ENCODE measurements around the gene ACVR2B. TPM values are rescaled to one million over a fixed set of nuclear protein-coding genes. Genes with fewer than 3 reads are reported as not detected.

ACVR2B gene
- total RNA-seq, 1 donor from 2014 or later: 8.0 TPM

DNA sequence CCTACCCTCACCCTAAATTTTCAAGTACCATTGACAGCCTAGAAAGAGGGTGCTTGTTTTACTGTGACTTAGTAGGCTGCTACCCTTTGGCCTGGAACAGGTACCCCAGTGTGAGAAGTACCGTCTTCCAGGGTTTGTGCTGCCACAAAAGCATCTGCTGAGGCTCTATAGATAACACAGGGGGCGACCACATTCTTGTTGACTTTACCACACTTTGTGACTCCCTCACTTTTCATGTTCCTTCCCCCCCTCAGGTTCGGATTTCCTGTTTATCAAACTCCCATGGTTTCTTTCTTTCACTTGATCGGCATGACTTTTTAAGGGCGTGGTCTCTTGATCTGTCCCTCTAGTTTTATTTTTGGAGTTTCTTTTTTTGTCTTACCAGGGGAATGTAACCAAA, 66.0 kb downstream of the ACVR2B start:
- TF ChIP-seq, protein P1, sequence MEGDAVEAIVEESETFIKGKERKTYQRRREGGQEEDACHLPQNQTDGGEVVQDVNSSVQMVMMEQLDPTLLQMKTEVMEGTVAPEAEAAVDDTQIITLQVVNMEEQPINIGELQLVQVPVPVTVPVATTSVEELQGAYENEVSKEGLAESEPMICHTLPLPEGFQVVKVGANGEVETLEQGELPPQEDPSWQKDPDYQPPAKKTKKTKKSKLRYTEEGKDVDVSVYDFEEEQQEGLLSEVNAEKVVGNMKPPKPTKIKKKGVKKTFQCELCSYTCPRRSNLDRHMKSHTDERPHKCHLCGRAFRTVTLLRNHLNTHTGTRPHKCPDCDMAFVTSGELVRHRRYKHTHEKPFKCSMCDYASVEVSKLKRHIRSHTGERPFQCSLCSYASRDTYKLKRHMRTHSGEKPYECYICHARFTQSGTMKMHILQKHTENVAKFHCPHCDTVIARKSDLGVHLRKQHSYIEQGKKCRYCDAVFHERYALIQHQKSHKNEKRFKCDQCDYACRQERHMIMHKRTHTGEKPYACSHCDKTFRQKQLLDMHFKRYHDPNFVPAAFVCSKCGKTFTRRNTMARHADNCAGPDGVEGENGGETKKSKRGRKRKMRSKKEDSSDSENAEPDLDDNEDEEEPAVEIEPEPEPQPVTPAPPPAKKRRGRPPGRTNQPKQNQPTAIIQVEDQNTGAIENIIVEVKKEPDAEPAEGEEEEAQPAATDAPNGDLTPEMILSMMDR (conservative IDR thresholded peaks at IDR 0.05; ENCODE audit: low read depth, low read length): no peak
- DNase-seq (ENCODE audit: low read depth): no peak
- H3K4me3 ChIP-seq (ENCODE audit: low read depth, low read length): no peak overlapping the region

DNA sequence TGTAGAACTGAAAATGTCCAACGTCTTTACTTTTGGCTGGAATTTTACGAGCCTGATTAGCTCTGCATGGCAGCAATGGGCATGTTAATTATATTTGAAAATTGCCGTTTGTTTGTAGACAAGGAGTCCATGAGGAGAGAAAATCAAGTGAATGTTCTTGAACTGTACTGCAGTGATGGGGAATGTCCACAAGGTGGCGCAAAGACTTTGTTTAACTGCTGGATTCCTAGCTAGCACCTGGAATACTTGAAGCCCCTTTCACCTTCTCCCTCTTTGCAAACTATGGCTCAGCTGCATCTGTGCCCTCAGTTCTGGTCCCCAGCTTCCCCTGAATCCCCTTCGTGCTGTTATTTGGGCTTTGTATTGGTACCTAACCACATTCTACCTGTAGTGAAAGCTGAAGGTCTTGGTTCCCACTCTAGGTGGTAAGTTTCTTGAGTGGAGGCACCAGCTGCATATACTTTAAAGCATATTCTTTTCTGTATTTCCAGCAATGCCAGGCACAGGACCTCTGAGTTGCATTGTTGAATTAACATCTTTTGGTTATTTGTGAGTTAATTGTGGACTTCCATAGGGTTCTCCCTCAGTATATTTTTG, 67.8 kb downstream of the ACVR2B start:
- TF ChIP-seq, protein P1 (conservative IDR thresholded peaks at IDR 0.05; ENCODE audit: low read depth, low read length): peak; percentile 90
- peak; percentile 23 for DNase-seq (ENCODE audit: low read depth)
- no peak overlapping the region for H3K4me3 ChIP-seq (ENCODE audit: low read depth, low read length)

DNA sequence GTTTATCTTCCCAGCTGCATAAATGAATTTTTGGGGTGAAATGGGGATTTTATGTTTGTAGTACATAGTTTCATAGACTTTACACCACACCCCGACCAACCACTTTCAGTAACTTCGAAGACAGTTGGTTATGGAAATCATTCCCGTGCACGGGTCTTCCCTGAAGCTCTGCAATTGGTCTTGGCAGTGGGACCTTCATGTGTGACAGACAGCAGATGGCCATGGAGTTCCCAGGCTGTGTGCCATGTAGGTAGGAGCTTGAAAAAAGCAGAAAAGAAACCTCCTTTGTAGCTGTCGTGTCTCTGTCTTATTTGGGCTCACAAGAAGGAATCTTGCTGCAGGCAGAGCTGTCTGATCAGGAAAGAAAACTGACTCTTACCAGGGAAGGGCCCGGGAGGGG, 68.3 kb downstream of the ACVR2B start:
- DNase-seq (ENCODE audit: low read depth): no peak
- H3K4me3 ChIP-seq (ENCODE audit: low read depth, low read length): no peak overlapping the region
- TF ChIP-seq, protein P1 (conservative IDR thresholded peaks at IDR 0.05; ENCODE audit: low read depth, low read length): no peak

DNA sequence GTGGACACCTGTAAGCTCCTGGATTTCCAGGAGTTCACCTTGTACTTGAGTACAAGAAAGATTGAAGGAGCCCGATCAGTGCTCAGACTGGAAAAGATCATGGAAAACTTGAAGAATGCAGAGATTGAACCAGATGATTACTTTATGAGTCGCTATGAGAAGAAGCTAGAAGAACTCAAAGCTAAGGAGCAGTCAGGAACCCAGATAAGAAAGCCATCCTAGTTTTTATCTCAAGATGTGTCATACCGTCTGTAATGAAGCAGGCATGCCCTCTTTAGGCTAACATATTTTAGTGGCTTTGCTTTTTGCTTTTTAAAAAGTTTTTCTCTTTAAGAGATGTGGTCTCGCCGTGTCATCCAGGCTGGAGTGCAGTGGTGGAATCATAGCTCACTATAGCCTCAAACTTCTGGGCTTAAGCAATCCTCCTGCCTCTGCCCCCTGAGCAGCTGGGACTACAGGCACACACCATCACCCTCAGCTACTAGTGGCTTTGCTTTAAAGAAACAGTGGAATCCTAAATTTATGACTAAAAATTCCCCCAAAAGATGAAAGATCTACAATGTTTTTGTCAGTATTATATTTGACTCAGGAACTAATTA, 70.5 kb downstream of the ACVR2B start:
- DNase-seq (ENCODE audit: low read depth): no peak
- TF ChIP-seq, protein P1 (conservative IDR thresholded peaks at IDR 0.05; ENCODE audit: low read depth, low read length): no peak
- H3K4me3 ChIP-seq (ENCODE audit: low read depth, low read length): no peak overlapping the region

DNA sequence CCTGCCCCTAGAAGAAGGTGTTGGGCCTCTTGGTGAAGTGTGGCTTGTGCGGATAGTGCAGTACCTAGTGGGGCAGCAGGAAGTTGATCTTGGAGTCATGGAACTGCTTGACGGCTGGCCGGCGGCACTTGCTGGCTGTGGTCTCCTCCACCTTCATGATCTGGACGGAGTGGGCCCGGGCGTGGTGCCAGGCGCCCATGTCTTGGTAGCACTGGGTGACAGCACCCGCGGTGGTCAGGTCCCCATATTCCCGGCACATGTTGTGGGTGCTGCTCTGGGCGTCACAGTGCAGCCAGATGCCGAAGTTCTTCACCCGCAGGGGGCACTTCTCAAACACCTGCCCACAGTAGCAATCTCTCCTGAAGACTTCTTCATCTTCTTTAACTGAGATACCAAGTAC, 73.1 kb downstream of the ACVR2B start:
- no peak for DNase-seq (ENCODE audit: low read depth)
- H3K4me3 ChIP-seq (ENCODE audit: low read depth, low read length): no peak overlapping the region
- TF ChIP-seq, protein P1 (conservative IDR thresholded peaks at IDR 0.05; ENCODE audit: low read depth, low read length): no peak

DNA sequence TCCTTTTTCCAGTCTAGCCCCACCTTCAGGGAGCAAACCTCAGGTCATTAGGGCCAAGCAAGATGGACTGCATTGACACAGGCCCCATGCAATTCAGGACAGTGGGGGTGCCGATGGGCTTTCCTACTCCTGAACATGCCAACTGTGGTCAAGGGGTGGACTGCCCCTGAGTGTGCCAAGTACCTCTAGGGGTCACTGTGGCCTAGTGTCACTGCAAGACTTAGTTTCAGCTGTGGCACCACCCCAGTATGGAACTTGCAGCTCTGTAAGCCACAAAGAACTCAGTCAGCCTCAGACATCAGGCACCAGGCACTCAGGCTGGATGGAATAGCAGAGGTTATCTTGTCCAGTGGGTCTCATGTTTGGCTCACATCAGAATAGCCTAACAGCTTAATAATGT, 74.8 kb downstream of the ACVR2B start:
- no peak for DNase-seq (ENCODE audit: low read depth)
- no peak overlapping the region for H3K4me3 ChIP-seq (ENCODE audit: low read depth, low read length)
- TF ChIP-seq, protein P1 (conservative IDR thresholded peaks at IDR 0.05; ENCODE audit: low read depth, low read length): no peak

DNA sequence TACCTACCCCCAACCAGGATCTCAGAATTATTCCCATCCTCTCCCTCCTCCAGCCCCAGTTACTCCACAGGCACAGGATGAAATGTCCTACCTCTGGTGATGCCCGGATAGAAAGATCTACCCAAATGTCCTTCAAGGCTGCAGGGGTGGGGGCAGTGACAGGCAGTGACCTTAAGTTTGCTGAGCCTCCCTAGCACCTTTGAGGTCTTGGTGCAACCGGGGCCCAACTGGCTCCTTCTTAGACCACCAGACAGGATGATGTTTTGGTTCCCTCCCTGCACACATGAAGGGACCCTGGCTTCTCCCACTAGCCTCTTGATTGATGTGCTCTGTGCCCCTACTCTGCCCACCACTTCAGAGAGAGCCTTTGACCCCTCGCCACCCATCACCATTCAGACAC, 78.8 kb downstream of the ACVR2B start:
- no peak for DNase-seq (ENCODE audit: low read depth)
- no peak overlapping the region for H3K4me3 ChIP-seq (ENCODE audit: low read depth, low read length)
- TF ChIP-seq, protein P1 (conservative IDR thresholded peaks at IDR 0.05; ENCODE audit: low read depth, low read length): no peak

Measured in epithelial cell of proximal tubule (primary cell).